NCI-H446 (cell line): ENCODE data around the gene TSPY4.
"Not testable (repeated sequence)": the region's sequence is repeated elsewhere in the genome, so short reads cannot be mapped to it uniquely, and the experiment has no call there.

Experiments used
- DNase-seq, 2 experiments: peaks; one replicate each; lab custom pipeline; 2025; lab: John Stamatoyannopoulos, UW

Gene TSPY4

GRCh38 chrY:9337164-9337563 is at the start of gene TSPY4:
TSPY4 (plus strand) TSS chrY:9337464; CDS start chrY:9337510, 46 bp downstream.
- not testable (repeated sequence) for DNase-seq

DNA sequence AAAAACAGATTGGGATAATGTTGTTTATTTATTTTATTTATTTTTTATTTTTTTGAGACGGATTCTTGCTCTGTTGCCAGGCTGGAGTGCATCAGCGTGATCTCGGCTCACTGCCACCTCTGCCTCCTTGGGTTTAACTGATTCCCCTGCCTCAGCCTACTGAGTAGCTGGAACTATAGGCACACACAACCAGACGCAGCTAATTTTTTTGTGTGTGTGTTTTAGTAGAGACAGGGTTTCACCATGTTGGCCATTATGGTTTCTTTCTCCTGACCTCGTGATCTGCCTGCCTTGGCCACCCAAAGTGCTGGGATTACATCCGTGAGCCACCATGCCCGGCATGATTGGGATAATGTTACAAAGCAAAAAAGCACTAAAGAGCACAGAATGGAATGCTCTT is 16.3 kb upstream of the TSPY4 start:
- DNase-seq: no peak

- not testable (repeated sequence) for DNase-seq
Measured at GRCh38 chrY:9357497-9357896, 20.2 kb downstream of the TSPY4 start, which contains the start of gene TSPY8. TSPY8 (plus strand) TSS chrY:9357797; CDS start chrY:9357843, 46 bp downstream.
